ENCODE measurements around the gene GRIN2A.

The GRIN2A gene

GRCh38 chr16:9969580-9969979 is 212.6 kb downstream of the GRIN2A start:
- DNase-seq (ENCODE audit: low read depth in 2 of 2) = no peak

- DNase-seq (ENCODE audit: low read depth in 2 of 2) = no peak
These were observed 215.6 kb downstream of the GRIN2A start for GRCh38 chr16:9966569-9967157.

GRCh38 chr16:9965079-9965478 is 217.1 kb downstream of the GRIN2A start:
- no peak for DNase-seq (ENCODE audit: low read depth in 2 of 2)

GRCh38 chr16:9964426-9964825 is 217.8 kb downstream of the GRIN2A start:
- no peak for DNase-seq (ENCODE audit: low read depth in 2 of 2)

GRCh38 chr16:9957433-9957832 is 224.8 kb downstream of the GRIN2A start:
- DNase-seq (ENCODE audit: low read depth in 2 of 2) = no peak

DNA sequence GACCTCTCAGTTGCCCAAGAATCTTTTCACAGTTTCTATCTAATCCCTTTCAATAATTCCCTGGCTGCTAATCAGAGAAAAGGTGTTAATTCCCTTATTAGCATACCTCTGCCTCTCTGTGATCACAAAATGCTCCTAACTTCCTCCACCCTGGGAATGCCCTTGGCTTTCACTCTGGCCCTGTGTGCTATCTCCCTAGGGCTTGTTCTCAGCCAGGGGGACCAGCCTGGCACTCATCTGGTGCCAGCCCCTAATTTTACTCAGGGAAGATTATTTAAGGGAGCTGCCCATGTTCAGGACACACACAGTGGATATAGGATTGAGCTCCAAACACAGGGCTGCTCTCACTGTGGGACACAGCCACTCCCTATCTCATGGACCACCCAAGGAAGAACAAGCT is 225.2 kb downstream of the GRIN2A start:
- DNase-seq (ENCODE audit: low read depth in 2 of 2) = no peak

- DNase-seq (ENCODE audit: low read depth in 2 of 2) = no peak
These were observed 226.6 kb downstream of the GRIN2A start for GRCh38 chr16:9955677-9956076.

DNA sequence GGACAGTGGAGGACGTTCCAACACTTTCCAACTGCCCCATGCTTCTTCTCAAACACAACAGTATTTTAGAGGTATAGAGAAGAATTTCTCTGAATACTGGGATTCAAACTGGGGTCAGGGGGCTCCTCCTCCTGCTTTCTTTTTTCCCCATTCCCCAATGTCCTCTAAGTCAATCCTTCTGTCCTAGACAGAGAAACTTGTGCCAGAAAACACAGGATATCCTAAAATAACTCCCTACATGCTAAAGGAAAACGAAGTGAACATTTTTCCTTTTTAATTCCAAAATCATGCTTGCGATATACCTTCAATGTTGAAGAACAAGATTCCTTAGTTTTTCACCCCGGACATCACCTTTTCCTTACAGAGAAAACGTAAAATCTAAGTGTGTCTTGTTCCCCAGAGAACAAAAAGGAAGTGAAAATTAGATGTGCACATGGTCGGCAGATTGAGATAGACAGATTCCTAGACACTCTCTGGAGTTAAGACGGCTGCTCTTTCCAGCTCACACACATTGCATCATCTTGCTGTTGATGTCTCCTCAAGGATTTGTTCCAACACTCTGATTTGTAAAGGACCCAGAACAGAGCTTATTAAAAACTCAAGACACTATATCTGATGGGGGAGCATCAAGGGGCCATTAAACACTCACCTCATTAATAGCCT is 228.2 kb downstream of the GRIN2A start:
- DNase-seq (ENCODE audit: low read depth in 2 of 2) = no peak

- no peak for DNase-seq (ENCODE audit: low read depth in 2 of 2)
These were observed 231.6 kb downstream of the GRIN2A start for GRCh38 chr16:9950658-9951057.

- DNase-seq (ENCODE audit: low read depth in 2 of 2) = no peak
These were observed 232.8 kb downstream of the GRIN2A start for GRCh38 chr16:9949396-9949795.

DNA sequence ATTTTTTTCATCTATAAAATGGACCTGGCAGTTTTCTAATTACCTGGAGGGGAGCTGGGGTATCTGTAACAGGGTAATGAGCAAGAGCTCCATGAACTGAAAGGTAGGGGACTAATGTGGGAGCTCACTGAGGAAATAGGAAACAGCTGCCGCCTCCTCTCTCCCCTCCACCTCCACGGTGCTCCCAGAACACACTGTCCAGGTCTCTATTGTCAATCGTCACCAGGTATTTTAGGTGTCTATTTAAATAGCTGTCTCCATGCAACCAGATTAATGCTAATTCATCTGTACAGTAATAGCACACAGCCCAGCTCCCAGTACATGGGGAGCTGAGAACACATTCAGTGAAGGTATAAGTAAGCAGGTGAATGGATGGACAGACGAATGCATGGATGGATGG is 233.3 kb downstream of the GRIN2A start:
- no peak for DNase-seq (ENCODE audit: low read depth in 2 of 2)

- no peak for DNase-seq (ENCODE audit: low read depth in 2 of 2)
These were observed 236.1 kb downstream of the GRIN2A start for GRCh38 chr16:9946022-9946720.

DNA sequence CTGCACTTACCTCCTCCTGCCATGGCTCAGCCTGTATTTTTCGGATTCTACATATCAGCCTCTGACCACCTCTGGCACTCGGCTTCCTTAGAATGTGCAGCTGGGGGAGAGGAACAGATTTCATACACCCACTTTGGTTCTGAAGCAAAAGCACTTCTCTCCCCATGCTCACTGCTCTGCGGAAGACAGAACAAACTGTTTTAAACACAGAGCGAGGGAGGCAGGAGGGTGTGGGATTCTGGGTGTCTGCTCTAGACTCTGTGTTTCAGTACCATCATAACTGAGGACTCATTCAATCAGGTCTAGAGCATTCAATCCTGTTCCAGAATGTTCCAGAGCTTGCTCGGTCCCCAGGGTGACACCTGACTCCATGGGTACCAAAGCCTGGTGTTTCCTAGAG is 239.1 kb downstream of the GRIN2A start:
- no peak for DNase-seq (ENCODE audit: low read depth in 2 of 2)

- DNase-seq (ENCODE audit: low read depth in 2 of 2) = no peak
These were observed 241.0 kb downstream of the GRIN2A start for GRCh38 chr16:9941245-9941644.

- no peak for DNase-seq (ENCODE audit: low read depth in 2 of 2)
These were observed 247.3 kb downstream of the GRIN2A start for GRCh38 chr16:9934723-9935508.

DNA sequence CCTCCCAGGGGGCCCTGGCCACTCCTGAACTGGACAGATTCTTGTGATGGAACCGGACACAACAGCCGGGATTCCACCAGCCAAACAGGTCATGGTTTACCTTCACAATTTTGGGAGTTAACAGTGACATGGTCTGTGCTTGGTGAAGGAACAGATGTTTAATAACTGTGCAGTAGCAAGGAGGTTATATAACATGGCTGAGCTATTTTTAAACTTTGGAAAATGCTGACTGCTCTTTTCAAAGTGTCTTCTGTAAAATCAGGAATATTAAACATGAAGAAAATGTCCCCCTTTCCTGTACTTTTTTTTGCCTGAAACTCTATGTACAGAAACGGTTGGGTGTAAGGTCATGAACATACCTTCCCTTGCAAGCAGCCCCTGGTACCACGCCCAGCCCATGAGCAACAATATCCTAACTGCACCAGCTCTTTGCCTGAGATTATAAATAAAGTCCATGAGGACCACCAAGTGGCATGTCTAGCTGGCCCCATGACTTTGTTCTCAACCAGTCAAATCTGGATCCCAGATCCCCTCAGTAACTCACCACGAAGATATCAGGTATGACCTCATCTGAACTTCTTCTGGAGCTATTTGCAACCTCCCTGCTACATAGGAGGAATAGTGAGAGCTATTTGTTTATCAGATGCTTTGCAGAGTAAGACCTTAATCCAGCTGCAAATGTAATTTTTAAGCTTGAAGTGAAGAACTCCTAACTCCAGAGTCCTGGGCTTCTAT is 249.1 kb downstream of the GRIN2A start:
- no peak for DNase-seq (ENCODE audit: low read depth in 2 of 2)

GRCh38 chr16:9932000-9932399 is 250.2 kb downstream of the GRIN2A start:
- no peak for DNase-seq (ENCODE audit: low read depth in 2 of 2)

DNA sequence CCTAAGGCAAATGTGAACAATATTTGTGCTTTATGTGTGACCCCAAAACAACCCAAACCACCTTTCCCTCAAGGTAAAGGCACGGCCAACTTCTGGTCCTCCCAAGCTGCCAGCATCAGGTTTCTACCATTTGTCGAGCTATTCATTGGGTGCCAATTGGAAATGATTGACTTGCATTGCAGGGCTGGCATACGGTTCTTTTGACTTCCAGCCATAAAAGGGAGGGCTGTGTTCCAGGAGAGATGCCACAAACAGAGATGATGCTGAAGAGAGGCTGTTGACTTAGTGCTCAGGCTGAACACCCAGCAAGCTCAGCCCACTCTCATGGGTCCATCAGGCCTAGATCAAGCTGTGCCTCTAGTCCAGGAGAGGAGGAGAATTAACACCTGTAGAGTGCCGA is 252.4 kb downstream of the GRIN2A start:
- DNase-seq (ENCODE audit: low read depth in 2 of 2) = no peak

DNA sequence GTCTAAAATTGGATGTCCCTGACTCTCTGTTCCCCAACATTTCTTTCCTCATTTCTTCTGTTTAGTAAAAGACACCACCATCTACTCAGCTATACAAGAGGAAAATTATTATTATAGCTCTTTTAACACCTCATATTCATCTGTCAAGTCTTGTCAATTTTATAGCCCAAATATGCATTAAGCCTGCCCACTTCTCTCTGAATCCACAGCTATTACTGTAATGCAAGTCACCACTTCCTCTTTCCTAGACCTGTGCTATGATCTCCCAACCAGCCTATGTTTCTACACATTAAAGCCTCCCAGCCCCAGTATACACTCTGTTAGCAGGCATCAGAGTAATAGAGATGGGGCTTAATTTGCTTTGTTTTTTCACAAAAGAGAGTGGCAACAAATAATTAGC is 252.9 kb downstream of the GRIN2A start:
- DNase-seq (ENCODE audit: low read depth in 2 of 2) = no peak

GRCh38 chr16:9922441-9922840 is 259.8 kb downstream of the GRIN2A start:
- no peak for DNase-seq (ENCODE audit: low read depth in 2 of 2)

DNA sequence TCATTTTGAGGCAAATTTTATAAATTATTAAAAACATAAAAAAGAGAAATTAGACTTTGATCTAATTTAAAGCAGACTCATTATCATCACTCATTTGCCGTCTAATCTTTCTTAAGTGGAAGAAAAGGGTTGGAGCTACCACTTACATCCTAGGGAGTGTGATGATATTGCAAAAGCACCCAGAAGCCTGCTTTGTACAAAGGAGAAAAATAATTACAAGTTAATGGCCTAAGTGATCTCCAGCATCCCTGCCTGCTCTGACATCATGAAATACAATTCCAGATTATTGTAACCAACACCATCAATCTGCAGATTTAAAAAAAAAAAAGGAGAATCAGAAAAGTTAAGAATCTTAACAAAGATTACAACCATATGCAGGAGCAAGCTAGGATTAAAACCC is 260.2 kb downstream of the GRIN2A start:
- no peak for DNase-seq (ENCODE audit: low read depth in 2 of 2)

- DNase-seq (ENCODE audit: low read depth in 2 of 2) = no peak
These were observed 262.8 kb downstream of the GRIN2A start for GRCh38 chr16:9919460-9919859.
